CD4-positive, alpha-beta T cell treated with Interleukin-17A for 1 hour (primary cell): ENCODE measurements around the gene CABP2.
"Not testable (repeated sequence)": the region's sequence is repeated elsewhere in the genome, so short reads cannot be mapped to it uniquely, and the experiment has no call there.

Experiments used
- DNase-seq: peaks from one replicate; pipeline ENCODE4 v3.0.0-alpha.2; 2020

The CABP2 gene

GRCh38 chr11:67522844-67523555 is at the start of gene CABP2:
TSS of gene CABP2 (minus strand) at chr11:67523446. CDS start at chr11:67523326, 120 bp downstream.
- no peak for DNase-seq

DNA sequence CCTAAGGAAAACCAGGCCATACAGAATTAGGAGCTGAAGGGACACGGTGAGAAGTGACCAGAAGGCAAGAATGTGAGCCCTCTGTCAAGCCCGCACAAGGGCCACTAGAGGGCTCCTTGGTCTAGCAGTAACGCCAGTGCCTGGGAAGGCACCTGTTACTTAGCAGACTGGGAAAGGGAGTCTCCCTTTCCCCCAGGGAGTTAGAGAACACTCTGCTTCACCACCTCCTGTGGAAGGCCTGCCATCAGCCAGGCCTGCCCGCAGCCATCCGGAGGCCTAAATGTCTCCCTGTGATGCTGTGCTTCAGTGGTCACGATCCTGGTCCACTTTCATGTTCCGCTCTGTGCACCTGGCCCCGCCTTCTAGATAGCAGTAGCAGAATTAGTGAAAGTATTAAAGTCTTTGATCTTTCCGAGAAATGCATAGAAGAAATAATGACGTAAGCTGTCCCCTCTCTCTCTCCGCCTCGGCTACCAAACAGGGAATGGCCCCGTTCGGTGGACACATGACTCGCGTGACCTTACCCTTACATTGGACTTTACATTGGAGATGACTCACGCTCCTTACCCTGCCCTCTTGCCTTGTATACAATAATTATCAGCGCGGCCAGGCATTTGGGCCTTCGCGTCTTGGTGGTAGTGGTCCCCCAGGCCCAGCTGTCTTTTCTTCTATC is 49.6 kb upstream of the CABP2 start:
- peak; percentile 42 for DNase-seq

DNA sequence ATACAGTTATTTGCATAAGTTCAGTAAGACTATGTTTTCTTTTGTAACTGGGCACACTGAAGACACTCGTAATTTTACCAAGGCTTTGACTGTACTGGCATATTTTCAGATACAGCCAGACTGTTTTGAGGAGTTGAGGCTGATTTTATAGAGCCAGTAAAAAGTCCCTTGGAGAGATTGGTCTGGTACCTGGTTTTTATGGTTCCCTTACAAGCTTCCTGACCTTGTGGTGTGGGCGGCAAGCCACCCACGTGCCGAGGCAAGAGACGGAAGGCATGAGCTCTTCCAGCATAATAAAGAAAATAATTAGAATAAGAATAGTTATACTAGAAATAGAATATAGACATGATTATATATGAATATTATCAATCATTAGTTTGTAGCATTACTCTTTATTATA is 49.1 kb upstream of the CABP2 start:
- DNase-seq, result no peak

- DNase-seq, result no peak
Measured at GRCh38 chr11:67571443-67571842, 48.2 kb upstream of the CABP2 start.

- no peak for DNase-seq
Measured at GRCh38 chr11:67564230-67564629, 41.0 kb upstream of the CABP2 start.

DNA sequence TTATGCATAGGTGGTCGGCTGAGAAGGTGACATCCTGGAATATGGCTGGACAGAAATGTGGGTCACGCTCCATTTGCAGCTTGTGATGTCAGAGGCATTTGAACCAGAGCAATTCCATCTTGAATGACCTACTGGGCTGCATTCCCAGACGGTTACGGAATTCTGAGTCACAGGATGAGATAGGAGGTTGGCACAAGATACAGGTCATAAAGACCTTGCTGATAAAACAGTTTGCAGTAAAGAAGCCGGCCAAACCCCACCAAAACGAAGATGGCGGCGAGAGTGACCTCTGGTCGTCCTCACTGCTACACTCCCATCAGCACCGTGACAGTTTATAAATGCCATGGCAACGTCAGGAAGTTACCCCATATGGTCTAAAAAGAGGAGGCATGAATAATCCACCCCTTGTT is 40.5 kb upstream of the CABP2 start:
- not testable (repeated sequence) for DNase-seq

GRCh38 chr11:67562963-67563704 is 39.9 kb upstream of the CABP2 start:
- no peak for DNase-seq

DNA sequence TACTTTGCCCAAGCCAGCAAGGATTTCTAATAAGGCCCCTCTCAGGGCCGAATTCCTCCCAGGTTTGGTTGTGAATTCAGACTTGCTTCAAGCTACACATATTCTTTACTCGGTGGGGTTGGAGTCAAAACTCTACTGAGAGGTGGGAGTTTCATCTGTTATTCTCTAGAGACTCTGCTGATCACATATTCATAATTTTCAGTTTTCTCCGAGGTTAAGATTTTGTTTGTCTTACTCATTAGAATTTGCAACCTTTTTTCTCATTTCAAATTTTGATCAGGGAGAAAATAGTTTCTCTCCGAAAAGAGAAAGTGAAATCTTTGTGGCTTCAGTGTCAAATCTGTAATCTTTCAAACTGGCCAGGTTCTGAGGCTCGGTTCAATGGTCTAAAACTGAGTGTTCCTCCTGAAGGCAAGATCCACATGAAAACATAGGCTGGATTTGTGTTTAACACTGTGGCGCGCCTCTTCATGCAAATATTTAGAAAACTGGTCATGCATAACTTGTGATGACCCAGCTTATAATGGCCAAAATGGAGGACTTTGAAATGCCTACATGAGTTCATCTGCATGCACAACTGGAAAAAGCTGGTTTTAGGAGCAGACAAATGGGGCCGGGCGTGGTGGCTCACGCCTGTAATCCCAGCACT is 38.8 kb upstream of the CABP2 start:
- no peak for DNase-seq

GRCh38 chr11:67558084-67558772 is 35.0 kb upstream of the CABP2 start:
- no peak for DNase-seq

DNA sequence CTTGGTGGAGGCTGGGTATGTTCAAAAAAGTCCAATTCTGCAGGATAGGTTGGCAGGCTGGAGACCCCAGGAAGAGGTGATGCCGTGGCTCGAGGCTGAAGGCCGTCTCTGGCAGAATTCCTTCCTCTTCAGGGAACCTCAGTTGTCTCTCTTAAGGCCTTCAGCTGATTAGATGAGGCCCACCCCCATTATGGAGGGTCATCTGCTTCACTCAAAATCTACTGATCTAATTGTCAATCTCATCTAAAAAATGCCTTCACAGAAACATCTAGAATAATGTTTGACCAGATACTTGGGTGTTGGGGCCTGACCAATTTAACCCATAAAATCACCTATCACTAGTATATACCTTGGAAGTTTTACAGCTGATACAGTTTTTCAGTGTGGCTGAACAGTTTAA is 33.0 kb upstream of the CABP2 start:
- no peak for DNase-seq

- DNase-seq, result not testable (repeated sequence)
Measured at GRCh38 chr11:67551697-67552096, 28.5 kb upstream of the CABP2 start.

GRCh38 chr11:67551127-67551526 is 27.9 kb upstream of the CABP2 start:
- no peak for DNase-seq

DNA sequence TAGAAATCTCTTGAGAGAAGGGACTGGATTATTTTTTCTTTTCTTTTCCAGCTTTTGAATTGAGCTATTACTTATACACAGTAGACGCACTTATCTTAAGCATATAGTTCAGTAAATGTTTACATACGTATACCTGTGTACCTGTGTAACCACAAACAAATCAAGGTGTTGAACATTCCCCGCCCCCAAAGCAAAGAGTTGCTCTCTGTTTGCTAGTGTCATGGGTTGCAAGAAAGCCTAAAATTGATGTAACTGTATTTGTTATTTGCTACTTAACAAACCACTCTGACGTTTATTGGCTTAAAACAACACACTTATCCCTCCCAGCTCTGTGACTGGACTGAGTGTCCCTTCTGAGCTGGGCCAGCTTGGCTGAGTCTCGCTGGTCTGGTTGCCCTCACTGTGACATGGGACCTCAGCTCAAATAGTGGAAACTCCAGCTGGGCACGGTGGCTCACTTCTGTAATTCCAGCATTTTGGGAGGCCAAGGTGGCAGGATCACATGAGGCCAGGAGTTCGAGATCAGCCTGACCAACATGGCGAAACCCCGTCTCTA is 25.4 kb upstream of the CABP2 start:
- DNase-seq, result no peak

DNA sequence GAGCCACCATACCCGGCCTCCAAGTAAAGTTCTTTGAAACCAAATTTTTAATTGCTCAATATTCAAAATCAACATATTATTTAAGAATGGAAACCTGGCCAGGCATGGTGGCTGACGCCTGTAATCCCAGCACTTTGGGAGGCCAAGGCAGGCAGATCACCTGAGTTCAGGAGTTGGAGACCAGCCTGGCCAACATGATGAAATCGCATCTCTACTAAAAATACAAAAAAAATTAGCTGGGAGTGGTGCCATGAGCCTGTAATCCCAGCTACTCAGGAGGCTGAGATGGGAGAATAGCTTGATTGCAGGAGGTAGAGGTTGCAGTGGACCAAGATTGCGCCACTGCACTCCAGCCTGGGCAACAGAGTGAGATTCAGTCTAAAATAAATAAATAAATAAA is 24.9 kb upstream of the CABP2 start:
- DNase-seq, result not testable (repeated sequence)

DNA sequence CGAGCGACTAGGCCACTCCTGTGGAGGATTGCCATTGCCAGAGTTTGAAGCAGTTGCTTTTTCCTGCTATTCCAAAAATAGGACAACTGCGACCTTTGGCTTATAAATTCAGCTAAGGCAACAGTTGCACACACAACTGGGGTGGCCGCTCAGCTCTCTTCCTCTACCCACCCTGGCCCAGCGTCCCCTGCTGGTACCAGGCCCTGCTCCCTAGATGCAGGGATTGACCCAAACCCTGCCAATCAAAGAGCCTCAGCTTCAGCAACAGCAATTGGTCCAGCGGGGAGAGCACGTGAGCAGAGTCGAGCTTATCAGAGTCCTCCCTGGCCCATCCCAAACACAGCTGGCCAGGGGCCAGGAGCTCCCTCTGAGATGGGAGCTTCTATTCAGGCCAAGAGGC is 22.0 kb upstream of the CABP2 start:
- no peak for DNase-seq

- DNase-seq, result no peak
Measured at GRCh38 chr11:67544616-67545242, 21.5 kb upstream of the CABP2 start.

DNA sequence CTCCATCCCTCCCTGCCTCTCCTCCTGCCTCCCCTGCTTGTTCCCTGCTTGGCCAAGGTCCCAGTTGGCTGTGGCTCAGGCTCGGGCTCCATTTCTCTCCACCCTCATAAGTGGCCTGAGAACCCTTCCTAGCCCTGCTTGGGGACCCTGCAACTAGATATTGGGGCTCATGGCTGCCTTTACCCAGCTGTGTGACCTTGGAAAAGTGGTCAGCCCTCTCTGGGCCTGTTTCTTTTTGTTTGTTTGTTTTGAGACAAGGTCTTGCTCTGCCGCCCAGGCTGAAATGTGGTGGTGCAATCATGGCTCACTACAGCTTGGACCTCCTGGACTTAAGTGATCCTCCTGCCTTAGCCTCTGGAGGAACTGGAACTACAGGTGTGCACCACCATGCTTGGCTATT is 20.3 kb upstream of the CABP2 start:
- DNase-seq, result no peak

DNA sequence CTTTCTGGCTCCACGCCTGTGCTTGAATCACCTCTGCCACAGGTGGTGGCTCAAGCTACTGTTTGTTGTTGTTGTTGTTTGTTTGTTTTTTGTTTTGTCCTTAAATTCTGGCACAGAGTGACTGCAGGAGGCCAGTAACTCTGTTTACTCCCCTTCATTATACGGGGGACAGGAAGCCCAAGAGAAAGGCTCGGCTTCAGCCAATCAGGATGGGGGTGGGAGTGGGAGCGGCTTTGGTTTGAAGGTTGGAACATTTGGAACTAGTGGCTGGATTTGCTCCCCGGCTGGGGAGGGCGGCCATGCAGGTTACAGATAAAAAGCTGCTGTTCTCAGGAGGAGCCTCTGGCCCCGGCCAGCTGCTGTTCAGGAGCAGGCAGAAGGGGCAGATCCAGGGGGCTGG is 19.7 kb upstream of the CABP2 start:
- no peak for DNase-seq

- no peak for DNase-seq
Measured at GRCh38 chr11:67542169-67542568, 18.9 kb upstream of the CABP2 start.

DNA sequence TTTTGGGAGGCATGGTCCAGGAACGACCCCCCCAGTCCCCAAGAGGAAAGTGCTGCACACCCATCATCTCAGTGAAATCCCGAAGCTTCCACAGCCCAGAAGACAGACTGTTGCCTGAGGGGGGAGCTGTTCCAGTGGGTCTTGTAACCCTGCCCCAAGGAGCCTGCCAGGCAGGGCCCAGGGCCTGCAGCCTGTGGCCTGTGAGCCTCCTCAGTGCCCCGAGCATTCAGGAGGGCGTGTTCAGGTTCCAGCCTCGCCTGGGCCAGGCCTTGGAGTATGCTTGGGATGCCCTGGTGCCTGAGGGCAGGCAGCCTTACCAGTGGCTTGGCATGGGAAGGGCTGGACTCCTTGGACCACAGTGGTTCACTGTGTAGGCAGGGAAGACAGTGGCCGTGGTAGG is 18.0 kb upstream of the CABP2 start:
- DNase-seq, result no peak

DNA sequence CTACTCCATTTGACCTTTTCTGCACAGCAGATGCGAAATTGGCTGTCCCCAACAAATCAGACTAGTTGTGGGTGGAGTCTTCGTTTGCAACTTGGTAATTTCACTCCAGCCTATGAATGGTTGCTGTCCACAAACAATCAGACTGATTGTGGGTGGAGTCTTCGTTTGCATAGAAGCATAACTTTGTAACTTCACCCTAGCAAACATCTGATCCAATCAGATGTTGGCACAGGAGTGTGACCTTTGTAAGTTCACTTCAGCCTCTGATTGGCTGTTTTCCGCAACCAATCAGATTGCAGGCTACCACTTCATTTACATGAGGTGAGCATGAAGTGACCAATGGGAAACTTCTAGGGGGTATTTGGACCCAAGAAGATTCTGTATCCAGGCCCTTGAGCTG is 16.3 kb upstream of the CABP2 start:
- DNase-seq, result no peak
